ENCODE measurements around the gene DAB2IP.

DNA sequence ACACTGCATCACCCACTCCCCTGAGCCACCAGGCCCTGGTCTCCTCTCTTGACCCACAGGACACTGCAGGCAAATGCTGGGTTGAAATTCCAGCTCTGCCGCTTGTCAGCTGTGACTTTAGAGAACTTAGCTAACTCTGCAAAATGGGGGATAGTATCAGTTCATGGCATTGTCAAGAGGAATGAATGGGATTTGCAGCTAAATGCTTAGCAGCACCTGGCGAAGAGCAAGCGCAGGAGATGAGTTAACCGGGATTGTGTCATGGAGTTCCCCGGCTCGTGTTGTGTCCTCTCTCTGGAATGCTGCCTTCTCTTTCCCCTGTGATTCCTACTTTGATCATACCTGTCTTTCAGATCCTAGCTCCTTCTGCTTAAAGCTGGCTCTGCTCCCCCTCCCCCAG, 67.1 kb downstream of the DAB2IP start:
- TF ChIP-seq, protein P1, sequence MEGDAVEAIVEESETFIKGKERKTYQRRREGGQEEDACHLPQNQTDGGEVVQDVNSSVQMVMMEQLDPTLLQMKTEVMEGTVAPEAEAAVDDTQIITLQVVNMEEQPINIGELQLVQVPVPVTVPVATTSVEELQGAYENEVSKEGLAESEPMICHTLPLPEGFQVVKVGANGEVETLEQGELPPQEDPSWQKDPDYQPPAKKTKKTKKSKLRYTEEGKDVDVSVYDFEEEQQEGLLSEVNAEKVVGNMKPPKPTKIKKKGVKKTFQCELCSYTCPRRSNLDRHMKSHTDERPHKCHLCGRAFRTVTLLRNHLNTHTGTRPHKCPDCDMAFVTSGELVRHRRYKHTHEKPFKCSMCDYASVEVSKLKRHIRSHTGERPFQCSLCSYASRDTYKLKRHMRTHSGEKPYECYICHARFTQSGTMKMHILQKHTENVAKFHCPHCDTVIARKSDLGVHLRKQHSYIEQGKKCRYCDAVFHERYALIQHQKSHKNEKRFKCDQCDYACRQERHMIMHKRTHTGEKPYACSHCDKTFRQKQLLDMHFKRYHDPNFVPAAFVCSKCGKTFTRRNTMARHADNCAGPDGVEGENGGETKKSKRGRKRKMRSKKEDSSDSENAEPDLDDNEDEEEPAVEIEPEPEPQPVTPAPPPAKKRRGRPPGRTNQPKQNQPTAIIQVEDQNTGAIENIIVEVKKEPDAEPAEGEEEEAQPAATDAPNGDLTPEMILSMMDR (IDR thresholded peaks at IDR 0.05): no peak
- no peak for TF ChIP-seq POLR2AphosphoS5 (IDR thresholded peaks at IDR 0.05)
